Tibial nerve (tissue), 4 donors: ENCODE measurements around the gene FRMD4A. TPM values are rescaled to one million over a fixed set of nuclear protein-coding genes. Genes with fewer than 3 reads are reported as not detected.
A peak's percentile ranks its signal among the peaks of the same experiment; 100 is the strongest.

Experiments
- DNase-seq, 2 donors: peaks; one replicate each; pipeline ENCODE4 v3.0.0-alpha.2; 2019; ENCODE audit warnings: low spot score in 2 of 2
- H3K27ac ChIP-seq, 4 donors: fragments of 200-600 bp; sonication (generic) in 3 of 4; one replicate each; pipeline ENCODE4 v1.5.1; 2017 to 2019; ENCODE audit warnings: mild to moderate bottlenecking in 1 of 4
- H3K27me3 ChIP-seq, 2 donors: fragments of 200-600 bp; sonication (generic) in 1 of 2; one replicate each; pipeline versions ENCODE4 v1.5.1 to v1.6.0; 2017 to 2019
- H3K36me3 ChIP-seq, 3 donors: fragments of 200-600 bp; sonication (generic); one replicate each; pipeline ENCODE4 v1.5.1; 2018 to 2019
- H3K4me1 ChIP-seq, 4 donors: fragments of 200-600 bp; sonication (generic) in 3 of 4; one replicate each; pipeline ENCODE4 v1.5.1; 2017 to 2019
- H3K4me3 ChIP-seq, 4 donors: fragments of 200-600 bp; sonication (generic) in 3 of 4; one replicate each; pipeline ENCODE4 v1.5.1; 2017 to 2019; ENCODE audit warnings: mild to moderate bottlenecking in 1 of 4, moderate library complexity in 1 of 4
- H3K9me3 ChIP-seq, 4 donors: fragments of 200-600 bp; sonication (generic) in 3 of 4; one replicate each; pipeline ENCODE4 v1.5.1; 2017 to 2019
- CTCF ChIP-seq, 5 experiments: fragments of 200-600 bp in 3 of 5; fragments of 450-650 bp in 2 of 5; sonication (generic) in 3 of 5; IDR thresholded peaks; one replicate each; pipeline ENCODE4 v1.5.1; 2016 to 2019; ENCODE audit warnings: antibody characterized with exemption in 5 of 5, mild to moderate bottlenecking in 3 of 5, moderate library complexity in 2 of 5
- EP300 ChIP-seq, 2 donors: sonication (generic); formaldehyde crosslinking; IDR thresholded peaks; one replicate each; pipeline ENCODE4 v1.6.1; 2017; ENCODE audit warnings: antibody characterized with exemption in 2 of 2, mild to moderate bottlenecking in 1 of 2
- POLR2A ChIP-seq, 2 donors: fragments of 450-650 bp; IDR thresholded peaks; one replicate each; pipeline ENCODE4 v1.6.1; 2017; ENCODE audit warnings: antibody characterized with exemption in 2 of 2, mild to moderate bottlenecking in 2 of 2, moderate library complexity in 2 of 2
- WGBS, 2 donors: methylation state at CpG; one replicate each; pipeline ENCODE4 v1.1.5; 2018; 5-methylcytosine and 5-hydroxymethylcytosine counted together
- total RNA-seq, 4 donors: library from RNA; depleted of rRNA; stranded (reverse); fragments of >200 nt; gene quantifications; one replicate each; pipeline ENCODE4 v1.1.0, GENCODE V29; 2016

Gene FRMD4A
- total RNA-seq, 4 donors from 2014 or later, result 39.8 to 89.7 (median 53.9) TPM

- Histone ChIP-seq H3K27me3 (peaks cover 0 to 7% of the 10 kb centered on the region in 2 donors), H3K9me3 (no peaks in the 10 kb centered on the region), H3K36me3 (no peaks in the 10 kb centered on the region), H3K27ac (no peak overlapping the region), H3K4me3 (peak overlapping the region in 1 of 4 donors; percentile 2), H3K4me1 (no peaks in the 10 kb centered on the region)
- DNase-seq, result no peak
- WGBS, 2 donors, result 33 to 38% methylated on average over 20 of the region's 20 CpGs
- TF ChIP-seq EP300 (IDR thresholded peaks at IDR 0.05) (no peak), POLR2A (IDR thresholded peaks at IDR 0.05) (no peak), CTCF (IDR thresholded peaks at IDR 0.05) (no peak)
Measured at GRCh38 chr10:14163377-14164086, 167.2 kb downstream of the FRMD4A start.

- Histone ChIP-seq H3K27ac (no peak overlapping the region), H3K4me1 (no peaks in the 10 kb centered on the region), H3K27me3 (peaks cover 0 to 7% of the 10 kb centered on the region in 2 donors), H3K9me3 (no peaks in the 10 kb centered on the region), H3K36me3 (no peaks in the 10 kb centered on the region), H3K4me3 (peak overlapping the region in 1 of 4 donors; percentile 2)
- whole genome bisulfite sequencing, 2 donors, result 37 to 40% methylated on average over 5 of the region's 5 CpGs
- no peak for DNase-seq
- TF ChIP-seq EP300 (IDR thresholded peaks at IDR 0.05) (no peak), POLR2A (IDR thresholded peaks at IDR 0.05) (no peak), CTCF (IDR thresholded peaks at IDR 0.05) (no peak)
Measured at GRCh38 chr10:14162629-14163344, 167.9 kb downstream of the FRMD4A start.

GRCh38 chr10:14162061-14162460, 168.7 kb downstream of the FRMD4A start:
- TF ChIP-seq EP300 (IDR thresholded peaks at IDR 0.05) (no peak), POLR2A (IDR thresholded peaks at IDR 0.05) (no peak), CTCF (IDR thresholded peaks at IDR 0.05) (no peak)
- 86 to 90% methylated on average over 5 of the region's 5 CpGs for WGBS, 2 donors
- DNase-seq, result no peak
- H3K4me3 ChIP-seq, result no peak overlapping the region
- no peak overlapping the region for H3K27ac ChIP-seq
- H3K9me3 ChIP-seq, result peaks cover 0 to under 1% (median 0%) of the 10 kb centered on the region in 4 donors
- H3K4me1 ChIP-seq, result no peaks in the 10 kb centered on the region
- no peaks in the 10 kb centered on the region for H3K36me3 ChIP-seq
- H3K27me3 ChIP-seq, result peaks cover 0 to 3% of the 10 kb centered on the region in 2 donors

GRCh38 chr10:14160299-14160698, 170.4 kb downstream of the FRMD4A start:
- Histone ChIP-seq H3K4me1 (no peaks in the 10 kb centered on the region), H3K36me3 (no peaks in the 10 kb centered on the region), H3K9me3 (peaks cover 0 to 10% (median 0%) of the 10 kb centered on the region in 4 donors), H3K27me3 (peaks cover 0 to 3% of the 10 kb centered on the region in 2 donors), H3K4me3 (no peak overlapping the region), H3K27ac (no peak overlapping the region)
- no peak for DNase-seq
- TF ChIP-seq POLR2A (IDR thresholded peaks at IDR 0.05) (no peak), EP300 (IDR thresholded peaks at IDR 0.05) (no peak), CTCF (IDR thresholded peaks at IDR 0.05) (no peak)
- 93 to 98% methylated on average over 1 of the region's 1 CpG for WGBS, 2 donors

- TF ChIP-seq EP300 (IDR thresholded peaks at IDR 0.05) (no peak), POLR2A (IDR thresholded peaks at IDR 0.05) (no peak), CTCF (IDR thresholded peaks at IDR 0.05) (no peak)
- DNase-seq, result no peak
- peaks cover 0 to 3% of the 10 kb centered on the region in 2 donors for H3K27me3 ChIP-seq
- H3K4me1 ChIP-seq, result no peaks in the 10 kb centered on the region
- H3K4me3 ChIP-seq, result no peak overlapping the region
- H3K9me3 ChIP-seq, result peaks cover 0 to 20% (median 0%) of the 10 kb centered on the region in 4 donors
- H3K36me3 ChIP-seq, result no peaks in the 10 kb centered on the region
- no peak overlapping the region for H3K27ac ChIP-seq
Measured at GRCh38 chr10:14158575-14158974, 172.1 kb downstream of the FRMD4A start.
